ENCODE results near the gene SHTN1. TPM values are rescaled to one million over a fixed set of nuclear protein-coding genes. Genes with fewer than 3 reads are reported as not detected.

SHTN1 gene
- total and polyA plus RNA-seq, 2 of the 4 experiments (the other 2 are of a cell fraction), result 0.54 to 2.3 TPM

GRCh38 chr10:116889066-116889465 lies 115.9 kb downstream of the SHTN1 start:
- H3K79me1 ChIP-seq (ENCODE audit: low read depth in 1 of 2, low read length in 2 of 2), result no peaks in the 10 kb centered on the region
- H4K91ac ChIP-seq (ENCODE audit: insufficient read depth, low read depth, low read length), result no peak overlapping the region
- 0 out of 2 replicates have a peak overlapping the region, but pooled peaks have one; percentile 2 for H2BK120ac ChIP-seq (ENCODE audit: low read depth, low read length)
- H3K18ac ChIP-seq (ENCODE audit: low read depth, low read length), result no peak overlapping the region
- H3K4me1 ChIP-seq (ENCODE audit: control insufficient read depth, insufficient read depth, low read length), result peaks cover 7% of the 10 kb centered on the region
- H3K14ac ChIP-seq (replicated peaks; ENCODE audit: low read depth, low read length), result no peak overlapping the region
- H3K4me3 ChIP-seq (ENCODE audit: insufficient read depth, low read depth, low read length), result no peak overlapping the region
- H3K27me3 ChIP-seq (ENCODE audit: control insufficient read depth, insufficient read depth, low read length), result no peaks in the 10 kb centered on the region
- peak overlapping the region; percentile 25; the same call in 1 of the 2 replicates for H3K4ac ChIP-seq (ENCODE audit: low read depth, low read length)
- ATAC-seq (ENCODE audit: low read depth), result no peak
- H4K5ac ChIP-seq (ENCODE audit: low read depth, low read length), result no peak overlapping the region
- no peak overlapping the region for H2BK15ac ChIP-seq (ENCODE audit: low read depth, low read length)
- TF ChIP-seq BHLHE40 (IDR thresholded peaks at IDR 0.05; ENCODE audit: low read depth, low read length), result no peak
- TF ChIP-seq FOS (IDR thresholded peaks at IDR 0.05; ENCODE audit: low read depth, low read length), result no peak
- no peak for TF ChIP-seq SMC3 (IDR thresholded peaks at IDR 0.05; ENCODE audit: low read depth, low read length)
- TF ChIP-seq CEBPB (IDR thresholded peaks at IDR 0.05; ENCODE audit: low read depth, low read length), result no peak
- no peak for TF ChIP-seq RCOR1 (IDR thresholded peaks at IDR 0.05; ENCODE audit: insufficient replicate concordance, low read length)
- TF ChIP-seq ELK1 (IDR thresholded peaks at IDR 0.05; ENCODE audit: borderline replicate concordance, low read depth, low read length), result no peak
- TF ChIP-seq NFE2L2 (IDR thresholded peaks at IDR 0.05; ENCODE audit: low read depth, low read length), result no peak
- TF ChIP-seq RFX5 (IDR thresholded peaks at IDR 0.05; ENCODE audit: low read depth, low read length), result no peak
- no peak for TF ChIP-seq RAD21 (IDR thresholded peaks at IDR 0.05; ENCODE audit: low read length)
- TF ChIP-seq, protein P1, sequence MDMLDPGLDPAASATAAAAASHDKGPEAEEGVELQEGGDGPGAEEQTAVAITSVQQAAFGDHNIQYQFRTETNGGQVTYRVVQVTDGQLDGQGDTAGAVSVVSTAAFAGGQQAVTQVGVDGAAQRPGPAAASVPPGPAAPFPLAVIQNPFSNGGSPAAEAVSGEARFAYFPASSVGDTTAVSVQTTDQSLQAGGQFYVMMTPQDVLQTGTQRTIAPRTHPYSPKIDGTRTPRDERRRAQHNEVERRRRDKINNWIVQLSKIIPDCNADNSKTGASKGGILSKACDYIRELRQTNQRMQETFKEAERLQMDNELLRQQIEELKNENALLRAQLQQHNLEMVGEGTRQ (IDR thresholded peaks at IDR 0.05; ENCODE audit: low read depth, low read length), result no peak
- TF ChIP-seq POLR2A (IDR thresholded peaks at IDR 0.05; ENCODE audit: low read depth, low read length), result no peak
- no peak for TF ChIP-seq MAZ (IDR thresholded peaks at IDR 0.05; ENCODE audit: borderline replicate concordance, low read depth, low read length)
- no peak for TF ChIP-seq CHD1 (IDR thresholded peaks at IDR 0.05; ENCODE audit: low read depth, low read length)
- no peak for TF ChIP-seq MAFK (IDR thresholded peaks at IDR 0.05; ENCODE audit: low read depth, low read length)
- no peak for TF ChIP-seq MXI1 (IDR thresholded peaks at IDR 0.05; ENCODE audit: borderline replicate concordance, low read depth, low read length)
- TF ChIP-seq, protein P2, sequence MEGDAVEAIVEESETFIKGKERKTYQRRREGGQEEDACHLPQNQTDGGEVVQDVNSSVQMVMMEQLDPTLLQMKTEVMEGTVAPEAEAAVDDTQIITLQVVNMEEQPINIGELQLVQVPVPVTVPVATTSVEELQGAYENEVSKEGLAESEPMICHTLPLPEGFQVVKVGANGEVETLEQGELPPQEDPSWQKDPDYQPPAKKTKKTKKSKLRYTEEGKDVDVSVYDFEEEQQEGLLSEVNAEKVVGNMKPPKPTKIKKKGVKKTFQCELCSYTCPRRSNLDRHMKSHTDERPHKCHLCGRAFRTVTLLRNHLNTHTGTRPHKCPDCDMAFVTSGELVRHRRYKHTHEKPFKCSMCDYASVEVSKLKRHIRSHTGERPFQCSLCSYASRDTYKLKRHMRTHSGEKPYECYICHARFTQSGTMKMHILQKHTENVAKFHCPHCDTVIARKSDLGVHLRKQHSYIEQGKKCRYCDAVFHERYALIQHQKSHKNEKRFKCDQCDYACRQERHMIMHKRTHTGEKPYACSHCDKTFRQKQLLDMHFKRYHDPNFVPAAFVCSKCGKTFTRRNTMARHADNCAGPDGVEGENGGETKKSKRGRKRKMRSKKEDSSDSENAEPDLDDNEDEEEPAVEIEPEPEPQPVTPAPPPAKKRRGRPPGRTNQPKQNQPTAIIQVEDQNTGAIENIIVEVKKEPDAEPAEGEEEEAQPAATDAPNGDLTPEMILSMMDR (conservative IDR thresholded peaks at IDR 0.05; ENCODE audit: low read depth, low read length), result no peak
- no peak overlapping the region for H4K8ac ChIP-seq (ENCODE audit: low read depth in 2 of 2, low read length in 2 of 2)
- H3K27ac ChIP-seq (ENCODE audit: insufficient read depth, low read length), result no peak overlapping the region
- intact Hi-C loops (cut with micrococcal nuclease) (loop anchor here (5.0 kb wide), 1 partner anchor 278 kb away; no protein-coding TSS in a partner anchor), dilution Hi-C loops (cut with HindIII; ENCODE audit: low sequenced_read_pairs, unreplicated experiment) (no loop called here), in situ Hi-C loops (cut with MboI; ENCODE audit: low sequenced_read_pairs) (no loop called here)
- peaks cover 4% of the 10 kb centered on the region; the same call in 1 of the 2 replicates for H4K20me1 ChIP-seq (ENCODE audit: insufficient read depth, low read length)
- ChIA-PET CTCF (interaction anchor here (0.7 kb wide), 1 partner anchor 769 kb away, joined by 3 read pairs; no protein-coding TSS in a partner anchor), POLR2A (ENCODE audit: unreplicated experiment) (no interaction called here)
- H3K4me2 ChIP-seq (ENCODE audit: low read depth, low read length), result peak overlapping the region; percentile 41; the same call in 1 of the 2 replicates
- no peak overlapping the region for H3K23ac ChIP-seq (ENCODE audit: low read depth, low read length)
- H2AK5ac ChIP-seq (ENCODE audit: low read depth, low read length), result peak overlapping the region; percentile 42
- no TSS peak for BruUV-seq (replicated peaks)
- no peaks in the 10 kb centered on the region for H3K9me3 ChIP-seq (ENCODE audit: control insufficient read depth, insufficient read depth, low read length)
- DNase-seq, result no peak
- H2AK9ac ChIP-seq (replicated peaks; ENCODE audit: low read depth, low read length, poor library complexity), result no peak overlapping the region
- H3K9me1 ChIP-seq (ENCODE audit: insufficient read depth, low read length), result peaks cover 16% of the 10 kb centered on the region
- no CpG with 5 or more reads among the region's 3 CpGs for WGBS, 2 experiments (ENCODE audit: extremely low coverage in 2 of 2, insufficient read length in 1 of 2)
- no peak overlapping the region for H2BK5ac ChIP-seq (ENCODE audit: low read depth, low read length, poor library complexity, severe bottlenecking)
- H3K9ac ChIP-seq (ENCODE audit: low read depth, low read length), result no peak overlapping the region
- no peaks in the 10 kb centered on the region for H3K36me3 ChIP-seq (ENCODE audit: control insufficient read depth, insufficient read depth, low read length)
- no peak overlapping the region for H3K56ac ChIP-seq (ENCODE audit: extremely low read depth, insufficient read depth, low read length)
- no peak overlapping the region for H2BK20ac ChIP-seq (ENCODE audit: low read depth, low read length)
- no peak overlapping the region for H2AFZ ChIP-seq (replicated peaks; ENCODE audit: low read length, poor library complexity)
